ENCODE measurements around the gene HDAC5. TPM values are rescaled to one million over a fixed set of nuclear protein-coding genes. Genes with fewer than 3 reads are reported as not detected.

The HDAC5 gene
- polyA plus RNA-seq, 3 donors = 16.1 to 93.6 (median 24.7) TPM

GRCh38 chr17:44113382-44113781 is 10.1 kb downstream of the HDAC5 start:
- H3K4me2 ChIP-seq (replicated peaks; ENCODE audit: extremely low read depth, low read length, poor library complexity, severe bottlenecking) = no peak overlapping the region
- H3K27ac Mint-ChIP-seq = peak overlapping the region in 1 of 7 donors; percentile 73
- intact Hi-C loops (cut with micrococcal nuclease) = no loop called here
- WGBS (ENCODE audit: insufficient coverage) = 17% methylated on average over 1 of the region's 1 CpG
- H3K27me3 Mint-ChIP-seq (ENCODE audit: low read depth in 3 of 3) = peaks cover 0 to 2% (median 2%) of the 10 kb centered on the region in 3 donors
- no peaks in the 10 kb centered on the region for H3K9me3 ChIP-seq (replicated peaks in 1 of 2; ENCODE audit: control insufficient read depth in 1 of 2, insufficient read depth in 1 of 2, low read length in 2 of 2)
- no peak overlapping the region for H2AFZ ChIP-seq (ENCODE audit: insufficient read depth, low read depth, low read length, poor library complexity, severe bottlenecking)
- peaks cover 39 to 50% of the 10 kb centered on the region in 2 donors for H3K4me1 ChIP-seq (ENCODE audit: control insufficient read depth in 1 of 2, insufficient read depth in 2 of 2, low read length in 2 of 2)
- no peak overlapping the region for H3K4me3 Mint-ChIP-seq
- no peak overlapping the region for H3K27ac ChIP-seq (ENCODE audit: low read depth in 1 of 2, low read length in 2 of 2)
- DNase-seq = no peak
- H3K36me3 ChIP-seq (replicated peaks in 1 of 2; ENCODE audit: control insufficient read depth in 1 of 2, insufficient read depth in 2 of 2, low read length in 2 of 2) = peaks cover 29 to 52% of the 10 kb centered on the region in 2 donors
- peaks cover 50% of the 10 kb centered on the region for H3K4me1 Mint-ChIP-seq
- H3K9me3 Mint-ChIP-seq = no peaks in the 10 kb centered on the region
- H3K27me3 ChIP-seq (ENCODE audit: control insufficient read depth in 2 of 2, insufficient read depth in 2 of 2, low read length in 2 of 2) = no peaks in the 10 kb centered on the region
- peaks cover 54 to 60% of the 10 kb centered on the region in 2 donors for H3K36me3 Mint-ChIP-seq
- peaks cover 32% of the 10 kb centered on the region for H3K79me2 ChIP-seq (ENCODE audit: insufficient read depth, low read length)
- peaks cover 100% of the 10 kb centered on the region for H4K20me1 ChIP-seq (ENCODE audit: insufficient read depth, low read length)
- no peak for TF ChIP-seq CTCF (IDR thresholded peaks at IDR 0.05)
- H3K9ac ChIP-seq (ENCODE audit: insufficient read depth, low read length, poor library complexity, severe bottlenecking) = no peak overlapping the region
- H3K4me3 ChIP-seq (replicated peaks in 1 of 3; ENCODE audit: low read depth in 2 of 3, low read length in 3 of 3) = no peak overlapping the region

- peaks cover 56 to 65% of the 10 kb centered on the region in 2 donors for H3K36me3 Mint-ChIP-seq
- Histone ChIP-seq H3K79me2 (ENCODE audit: insufficient read depth, low read length) (peaks cover 36% of the 10 kb centered on the region), H4K20me1 (ENCODE audit: insufficient read depth, low read length) (peaks cover 100% of the 10 kb centered on the region), H3K4me2 (replicated peaks; ENCODE audit: extremely low read depth, low read length, poor library complexity, severe bottlenecking) (no peak overlapping the region), H3K27ac (ENCODE audit: low read depth in 1 of 2, low read length in 2 of 2) (peak overlapping the region in 1 of 2 donors; percentile 10), H3K9ac (ENCODE audit: insufficient read depth, low read length, poor library complexity, severe bottlenecking) (no peak overlapping the region), H3K9me3 (replicated peaks in 1 of 2; ENCODE audit: control insufficient read depth in 1 of 2, insufficient read depth in 1 of 2, low read length in 2 of 2) (no peaks in the 10 kb centered on the region), H2AFZ (ENCODE audit: insufficient read depth, low read depth, low read length, poor library complexity, severe bottlenecking) (no peak overlapping the region), H3K4me1 (ENCODE audit: control insufficient read depth in 1 of 2, insufficient read depth in 2 of 2, low read length in 2 of 2) (peaks cover 39 to 50% of the 10 kb centered on the region in 2 donors), H3K36me3 (replicated peaks in 1 of 2; ENCODE audit: control insufficient read depth in 1 of 2, insufficient read depth in 2 of 2, low read length in 2 of 2) (peaks cover 29 to 58% of the 10 kb centered on the region in 2 donors), H3K4me3 (replicated peaks in 1 of 3; ENCODE audit: low read depth in 2 of 3, low read length in 3 of 3) (no peak overlapping the region), H3K27me3 (ENCODE audit: control insufficient read depth in 2 of 2, insufficient read depth in 2 of 2, low read length in 2 of 2) (no peaks in the 10 kb centered on the region)
- 94% methylated on average over 2 of the region's 4 CpGs for WGBS (ENCODE audit: insufficient coverage)
- intact Hi-C loops (cut with micrococcal nuclease) = no loop called here
- no peak for TF ChIP-seq CTCF (IDR thresholded peaks at IDR 0.05)
- no peak for DNase-seq
- H3K9me3 Mint-ChIP-seq = no peaks in the 10 kb centered on the region
- H3K4me3 Mint-ChIP-seq = no peak overlapping the region
- H3K27me3 Mint-ChIP-seq (ENCODE audit: low read depth in 3 of 3) = peaks cover 0 to 2% (median 2%) of the 10 kb centered on the region in 3 donors
- peak overlapping the region in 3 of 7 donors; percentile 5 to 72 (median 25) for H3K27ac Mint-ChIP-seq
- peaks cover 50% of the 10 kb centered on the region for H3K4me1 Mint-ChIP-seq
Observed at GRCh38 chr17:44112284-44113280, 10.9 kb downstream of the HDAC5 start.

Measured in CD14-positive monocyte (primary cell).